Measurements from ENCODE around the gene IRF2BPL.

DNA sequence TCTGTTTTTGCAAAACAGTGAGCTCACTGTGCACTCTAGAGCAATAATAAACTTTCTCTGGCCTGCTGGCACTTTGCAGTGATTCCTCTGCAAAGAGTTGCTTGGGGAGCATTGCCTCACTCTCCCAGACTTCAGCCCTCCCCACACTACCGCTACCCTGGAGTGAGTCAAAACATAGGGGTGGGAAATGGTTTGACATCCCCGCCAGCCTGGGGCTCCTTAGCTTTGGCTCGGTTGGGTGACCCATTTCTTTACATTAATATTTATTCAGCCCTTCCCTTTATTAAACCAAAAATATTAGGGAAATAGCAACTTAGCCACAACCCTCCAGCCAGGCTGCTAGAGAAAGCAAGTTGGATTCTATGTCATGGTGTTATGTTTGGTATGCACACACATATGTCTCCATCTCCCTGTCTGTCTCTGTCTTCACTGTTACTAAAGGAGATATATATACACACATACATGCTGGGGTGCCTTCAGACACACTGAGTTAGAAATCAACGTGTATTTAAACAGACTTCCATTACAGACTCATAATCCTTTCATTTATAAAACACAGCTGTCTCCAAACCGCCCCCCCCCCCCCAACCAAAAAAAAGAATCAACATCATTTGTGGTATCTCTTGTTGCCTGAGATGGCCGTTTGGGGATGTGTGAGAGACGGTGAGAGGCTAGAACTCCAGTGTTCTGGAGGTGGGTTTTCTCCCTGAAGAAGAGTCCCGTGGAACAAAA, 3.4 kb upstream of the IRF2BPL start:
- TF ChIP-seq POLR2AphosphoS5 (IDR thresholded peaks at IDR 0.05; ENCODE audit: low read depth, low read length) (no peak), POLR2A (IDR thresholded peaks at IDR 0.05; ENCODE audit: low read depth, low read length) (no peak), TAF1 (IDR thresholded peaks at IDR 0.05; ENCODE audit: low read depth, low read length) (no peak)
